BLaER1 treated with 17β-estradiol and CSF1 and Interleukin-3, amounts not matched to agents 10 nM and 100 nM (cell line): ENCODE results near the gene NLGN1.
A peak's percentile ranks its signal among the peaks of the same experiment; 100 is the strongest.

ENCODE experiments used
- H3K27ac ChIP-seq, 11 experiments: shearing (Covaris generic); formaldehyde crosslinking; 2 replicates each; pipeline ENCODE4 v1.8.1; 2022
- H3K27me3 ChIP-seq, 11 experiments: shearing (Covaris generic); formaldehyde crosslinking; 2 replicates each; pipeline ENCODE4 v1.8.1; 2022
- H3K36me3 ChIP-seq, 11 experiments: shearing (Covaris generic); formaldehyde crosslinking; 2 replicates each; pipeline ENCODE4 v1.8.1; 2022
- H3K4me1 ChIP-seq, 10 experiments: shearing (Covaris generic); formaldehyde crosslinking; 2 replicates each; pipeline ENCODE4 v1.8.1; 2022
- H3K4me2 ChIP-seq, 11 experiments: shearing (Covaris generic); formaldehyde crosslinking; 2 replicates each; pipeline ENCODE4 v1.8.1; 2022
- H3K4me3 ChIP-seq, 10 experiments: shearing (Covaris generic); formaldehyde crosslinking; 2 replicates each; pipeline ENCODE4 v1.8.1; 2022
- H3K9ac ChIP-seq, 11 experiments: shearing (Covaris generic); formaldehyde crosslinking; 2 replicates each; pipeline ENCODE4 v1.8.1; 2022
- H3K9me3 ChIP-seq, 11 experiments: shearing (Covaris generic); formaldehyde crosslinking; replicated peaks in 1 of 11; 2 replicates each; pipeline ENCODE4 v1.8.1; 2022
- H4K20me1 ChIP-seq, 11 experiments: shearing (Covaris generic); formaldehyde crosslinking; 2 replicates each; pipeline ENCODE4 v1.8.1; 2022
- Cebpa-rat ChIP-seq, 11 experiments: shearing (Covaris generic); IDR thresholded peaks; 2 replicates each; pipeline ENCODE4 v1.8.1; 2022

NLGN1 gene

GRCh38 chr3:173923204-173923603 is 525.7 kb downstream of the NLGN1 start:
- H3K4me1 ChIP-seq, result peaks cover 0 to 4% (median 0%) of the 10 kb centered on the region in 10 experiments; a peak in 3 of 20 replicates
- TF ChIP-seq Cebpa-rat (IDR thresholded peaks at IDR 0.05), result no peak
- H3K9ac ChIP-seq, result no peak overlapping the region
- H3K27me3 ChIP-seq, result no peaks in the 10 kb centered on the region
- H3K4me2 ChIP-seq, result no peak overlapping the region
- no peak overlapping the region for H3K4me3 ChIP-seq
- no peaks in the 10 kb centered on the region for H4K20me1 ChIP-seq
- H3K36me3 ChIP-seq, result no peaks in the 10 kb centered on the region
- H3K9me3 ChIP-seq, result no peaks in the 10 kb centered on the region
- no peak overlapping the region for H3K27ac ChIP-seq

DNA sequence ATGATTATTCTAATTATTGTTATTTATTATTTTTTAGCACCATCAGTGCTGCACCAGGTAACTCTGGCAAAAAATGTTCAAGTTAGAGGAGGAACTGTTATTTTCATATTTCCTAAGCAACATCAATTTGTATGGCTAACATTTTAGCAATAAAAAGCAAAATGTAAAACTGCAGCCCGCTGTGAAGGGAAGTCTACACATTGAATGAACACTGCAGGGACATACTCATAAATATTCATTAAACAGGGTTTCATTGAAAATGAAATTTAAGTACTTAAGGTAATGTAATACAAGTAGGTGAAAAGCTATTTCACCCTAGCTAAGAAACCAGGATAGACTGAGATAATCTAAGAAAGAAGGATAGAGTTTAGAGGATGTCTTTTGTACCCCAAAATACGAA is 532.7 kb downstream of the NLGN1 start:
- no peak for TF ChIP-seq Cebpa-rat (IDR thresholded peaks at IDR 0.05)
- no peaks in the 10 kb centered on the region for H3K27me3 ChIP-seq
- no peak overlapping the region for H3K4me2 ChIP-seq
- no peaks in the 10 kb centered on the region for H3K9me3 ChIP-seq
- no peak overlapping the region for H3K9ac ChIP-seq
- H4K20me1 ChIP-seq, result no peaks in the 10 kb centered on the region
- H3K4me1 ChIP-seq, result peaks cover 0 to 12% (median 0%) of the 10 kb centered on the region in 10 experiments; a peak in 4 of 20 replicates
- H3K27ac ChIP-seq, result no peak overlapping the region
- no peaks in the 10 kb centered on the region for H3K36me3 ChIP-seq
- H3K4me3 ChIP-seq, result no peak overlapping the region

GRCh38 chr3:173932624-173933023 is 535.1 kb downstream of the NLGN1 start:
- H3K4me2 ChIP-seq, result peak overlapping the region in 2 of 11 experiments; percentile 9 to 23; a peak in 2 of 22 replicates
- no peaks in the 10 kb centered on the region for H3K27me3 ChIP-seq

DNA sequence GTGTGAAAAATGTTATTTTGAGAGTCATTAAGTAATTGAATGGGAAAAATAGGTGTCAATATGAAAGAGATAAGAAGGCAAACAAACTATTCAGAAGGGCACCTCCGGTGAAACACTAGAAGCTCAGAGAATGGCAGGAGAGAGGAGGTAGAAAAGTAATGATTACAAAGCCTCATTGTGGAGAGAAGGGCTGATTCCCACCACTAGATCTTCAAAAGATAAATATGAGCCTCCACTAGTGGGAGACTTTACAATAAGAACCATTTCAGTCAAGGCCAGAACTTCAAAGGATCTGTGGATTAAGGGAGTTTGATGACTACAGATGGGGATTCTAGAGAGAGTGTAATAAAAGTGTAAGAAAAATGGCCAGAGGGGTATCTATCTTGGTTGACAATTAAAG is 535.6 kb downstream of the NLGN1 start:
- H4K20me1 ChIP-seq, result no peaks in the 10 kb centered on the region
- H3K27ac ChIP-seq, result no peak overlapping the region
- H3K4me3 ChIP-seq, result no peak overlapping the region
- H3K9me3 ChIP-seq, result no peaks in the 10 kb centered on the region
- H3K27me3 ChIP-seq, result no peaks in the 10 kb centered on the region
- no peak for TF ChIP-seq Cebpa-rat (IDR thresholded peaks at IDR 0.05)
- no peak overlapping the region for H3K9ac ChIP-seq
- peak overlapping the region in 2 of 11 experiments; percentile 9 to 23; a peak in 2 of 22 replicates for H3K4me2 ChIP-seq
- H3K4me1 ChIP-seq, result peaks cover 0 to 12% (median 0%) of the 10 kb centered on the region in 10 experiments; a peak in 4 of 20 replicates
- H3K36me3 ChIP-seq, result no peaks in the 10 kb centered on the region

More at GRCh38 chr3:173932624-173933023, 535.1 kb downstream of the NLGN1 start:
- TF ChIP-seq Cebpa-rat (IDR thresholded peaks at IDR 0.05), result no peak
- H3K9me3 ChIP-seq, result no peaks in the 10 kb centered on the region
- peaks cover 0 to 12% (median 0%) of the 10 kb centered on the region in 10 experiments; a peak in 4 of 20 replicates for H3K4me1 ChIP-seq
- H3K9ac ChIP-seq, result 0 out of 22 replicates have a peak overlapping the region, but pooled peaks of 1 of the 11 experiments have one; percentile 19
- H3K4me3 ChIP-seq, result no peak overlapping the region
- H4K20me1 ChIP-seq, result no peaks in the 10 kb centered on the region
- no peak overlapping the region for H3K27ac ChIP-seq
- no peaks in the 10 kb centered on the region for H3K36me3 ChIP-seq

- Histone ChIP-seq H3K9me3 (no peaks in the 10 kb centered on the region), H3K27ac (no peak overlapping the region), H3K36me3 (no peaks in the 10 kb centered on the region), H4K20me1 (no peaks in the 10 kb centered on the region), H3K9ac (no peak overlapping the region), H3K4me2 (no peak overlapping the region), H3K27me3 (no peaks in the 10 kb centered on the region), H3K4me1 (peaks cover 0 to 12% (median 0%) of the 10 kb centered on the region in 10 experiments; a peak in 4 of 20 replicates), H3K4me3 (no peak overlapping the region)
- TF ChIP-seq Cebpa-rat (IDR thresholded peaks at IDR 0.05), result no peak
These were observed 538.8 kb downstream of the NLGN1 start for GRCh38 chr3:173936316-173936715.

- Histone ChIP-seq H3K9ac (no peak overlapping the region), H3K36me3 (no peaks in the 10 kb centered on the region), H3K4me1 (peaks cover 0 to 4% (median 0%) of the 10 kb centered on the region in 10 experiments; a peak in 2 of 20 replicates), H3K27ac (no peak overlapping the region), H3K9me3 (no peaks in the 10 kb centered on the region), H3K4me3 (no peak overlapping the region), H3K27me3 (no peaks in the 10 kb centered on the region), H3K4me2 (no peak overlapping the region), H4K20me1 (no peaks in the 10 kb centered on the region)
- TF ChIP-seq Cebpa-rat (IDR thresholded peaks at IDR 0.05), result no peak
These were observed 540.6 kb downstream of the NLGN1 start for GRCh38 chr3:173938159-173938558.

GRCh38 chr3:173938616-173939015 is 541.1 kb downstream of the NLGN1 start:
- TF ChIP-seq Cebpa-rat (IDR thresholded peaks at IDR 0.05), result no peak
- Histone ChIP-seq H3K4me1 (no peaks in the 10 kb centered on the region), H3K4me2 (no peak overlapping the region), H3K4me3 (no peak overlapping the region), H3K36me3 (no peaks in the 10 kb centered on the region), H3K27me3 (no peaks in the 10 kb centered on the region), H4K20me1 (no peaks in the 10 kb centered on the region), H3K9me3 (no peaks in the 10 kb centered on the region), H3K27ac (no peak overlapping the region), H3K9ac (no peak overlapping the region)

DNA sequence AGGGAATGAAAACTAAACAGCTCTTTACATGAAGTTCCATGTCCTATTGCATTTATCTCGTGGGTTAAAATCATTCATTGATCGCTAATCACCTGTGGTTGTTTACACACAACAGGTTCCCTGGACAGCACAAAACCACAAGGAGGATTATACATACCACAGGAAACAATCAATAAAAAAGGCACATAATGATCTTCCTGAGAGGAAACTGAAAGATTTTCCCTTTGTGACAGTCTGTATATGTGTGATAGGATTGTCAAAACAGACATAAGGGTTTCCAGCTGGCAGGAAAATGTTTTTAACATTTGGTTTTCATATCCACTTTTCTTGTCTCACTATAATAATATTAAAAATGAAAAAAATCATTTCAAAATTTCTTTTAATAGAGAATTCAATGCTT is 541.8 kb downstream of the NLGN1 start:
- H3K4me2 ChIP-seq, result no peak overlapping the region
- H3K27ac ChIP-seq, result no peak overlapping the region
- H3K4me3 ChIP-seq, result no peak overlapping the region
- no peak for TF ChIP-seq Cebpa-rat (IDR thresholded peaks at IDR 0.05)
- no peak overlapping the region for H3K9ac ChIP-seq
- H3K9me3 ChIP-seq, result no peaks in the 10 kb centered on the region
- H3K36me3 ChIP-seq, result no peaks in the 10 kb centered on the region
- no peaks in the 10 kb centered on the region for H4K20me1 ChIP-seq
- no peaks in the 10 kb centered on the region for H3K27me3 ChIP-seq
- H3K4me1 ChIP-seq, result no peaks in the 10 kb centered on the region

DNA sequence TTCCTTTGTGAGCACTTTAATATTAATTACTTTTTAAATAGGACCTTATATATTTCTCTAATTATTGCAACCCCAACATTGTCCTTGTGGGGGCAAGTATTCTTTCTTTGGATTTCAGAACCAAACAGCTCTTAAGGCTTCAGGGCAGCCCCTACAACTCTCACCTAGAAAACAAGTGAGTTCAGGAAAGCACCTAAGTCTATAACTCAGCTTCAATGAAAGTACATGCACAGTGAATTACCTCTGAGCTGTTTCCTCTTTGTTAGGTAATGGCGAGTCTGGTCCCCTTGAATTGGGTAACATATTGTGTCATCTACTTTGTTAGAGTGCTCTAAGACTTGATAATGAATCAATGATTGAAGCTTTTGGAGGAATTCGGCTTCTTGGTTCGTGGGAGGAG is 545.7 kb downstream of the NLGN1 start:
- H3K27me3 ChIP-seq, result no peaks in the 10 kb centered on the region
- H3K4me1 ChIP-seq, result no peaks in the 10 kb centered on the region
- no peak overlapping the region for H3K9ac ChIP-seq
- H3K4me3 ChIP-seq, result no peak overlapping the region
- H3K9me3 ChIP-seq, result no peaks in the 10 kb centered on the region
- TF ChIP-seq Cebpa-rat (IDR thresholded peaks at IDR 0.05), result no peak
- no peaks in the 10 kb centered on the region for H3K36me3 ChIP-seq
- no peak overlapping the region for H3K4me2 ChIP-seq
- H4K20me1 ChIP-seq, result no peaks in the 10 kb centered on the region
- no peak overlapping the region for H3K27ac ChIP-seq

- Histone ChIP-seq H3K27me3 (no peaks in the 10 kb centered on the region), H3K9me3 (no peaks in the 10 kb centered on the region), H3K4me1 (no peaks in the 10 kb centered on the region), H3K4me2 (no peak overlapping the region), H4K20me1 (no peaks in the 10 kb centered on the region), H3K27ac (no peak overlapping the region), H3K9ac (no peak overlapping the region), H3K4me3 (no peak overlapping the region), H3K36me3 (no peaks in the 10 kb centered on the region)
- no peak for TF ChIP-seq Cebpa-rat (IDR thresholded peaks at IDR 0.05)
These were observed 547.6 kb downstream of the NLGN1 start for GRCh38 chr3:173945170-173945569.
